Fibroblast of lung (primary cell): ENCODE results near the gene MYO6.

Experiments used
- EZH2 ChIP-seq: IDR thresholded peaks from 2 replicates; pipeline ENCODE4 v1.5.1; 2012; ENCODE audit warnings: low read length, control low read depth, mild to moderate bottlenecking; ENCODE audit errors: missing control alignments
- TF ChIP-seq, protein P1 (sequence below), 2 donors: IDR thresholded peaks in 1 of 2; conservative IDR thresholded peaks in 1 of 2; 1 replicate in 1 of 2; 2 replicates in 1 of 2; pipeline ENCODE4 v1.5.1; 2011 to 2012; ENCODE audit warnings: low read length in 2 of 2, control low read depth in 1 of 2, inconsistent platforms in 1 of 2, low read depth in 1 of 2, mild to moderate bottlenecking in 1 of 2

DNA sequence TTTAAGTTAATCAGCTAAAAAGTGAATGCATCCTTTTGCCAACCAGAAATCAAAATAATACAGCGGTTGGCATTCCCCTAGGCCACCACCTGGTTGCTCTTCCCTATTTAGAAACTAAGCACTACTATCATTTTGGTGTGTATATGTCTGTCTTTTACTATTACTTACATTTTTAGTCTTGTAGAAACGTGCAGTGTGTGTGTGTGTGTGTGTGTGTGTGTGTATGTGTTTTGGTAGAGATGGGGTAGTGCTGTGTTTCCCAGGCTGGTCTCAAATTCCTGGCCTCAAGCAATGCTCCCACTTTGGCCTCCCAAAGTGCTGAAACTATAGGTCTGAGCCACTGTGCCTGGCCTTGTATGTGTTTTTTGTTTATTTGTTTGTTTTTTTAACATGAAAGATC is 27.4 kb downstream of the MYO6 start:
- TF ChIP-seq, protein P1, sequence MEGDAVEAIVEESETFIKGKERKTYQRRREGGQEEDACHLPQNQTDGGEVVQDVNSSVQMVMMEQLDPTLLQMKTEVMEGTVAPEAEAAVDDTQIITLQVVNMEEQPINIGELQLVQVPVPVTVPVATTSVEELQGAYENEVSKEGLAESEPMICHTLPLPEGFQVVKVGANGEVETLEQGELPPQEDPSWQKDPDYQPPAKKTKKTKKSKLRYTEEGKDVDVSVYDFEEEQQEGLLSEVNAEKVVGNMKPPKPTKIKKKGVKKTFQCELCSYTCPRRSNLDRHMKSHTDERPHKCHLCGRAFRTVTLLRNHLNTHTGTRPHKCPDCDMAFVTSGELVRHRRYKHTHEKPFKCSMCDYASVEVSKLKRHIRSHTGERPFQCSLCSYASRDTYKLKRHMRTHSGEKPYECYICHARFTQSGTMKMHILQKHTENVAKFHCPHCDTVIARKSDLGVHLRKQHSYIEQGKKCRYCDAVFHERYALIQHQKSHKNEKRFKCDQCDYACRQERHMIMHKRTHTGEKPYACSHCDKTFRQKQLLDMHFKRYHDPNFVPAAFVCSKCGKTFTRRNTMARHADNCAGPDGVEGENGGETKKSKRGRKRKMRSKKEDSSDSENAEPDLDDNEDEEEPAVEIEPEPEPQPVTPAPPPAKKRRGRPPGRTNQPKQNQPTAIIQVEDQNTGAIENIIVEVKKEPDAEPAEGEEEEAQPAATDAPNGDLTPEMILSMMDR (conservative IDR thresholded peaks at IDR 0.05 in 1 of 2, IDR thresholded peaks at IDR 0.05 in 1 of 2; ENCODE audit: low read depth in 1 of 2, low read length in 2 of 2), result no peak
- TF ChIP-seq EZH2, result no peak
